DND-41 (cell line): ENCODE results near the gene MUC21.

Source experiments
- ATAC-seq: fragments of 200-7000 bp; cut with Tn5 transposase; 3 replicates; pipeline ENCODE4 v1.9.1; 2021; ENCODE audit warnings: low read depth; ENCODE audit not compliant: insufficient read depth
- DNase-seq: peaks from one replicate; pipeline ENCODE4 v3.0.0-alpha.2; 2020
- H2AFZ ChIP-seq: 2 replicates; pipeline ENCODE4 v1.6.0; 2012; ENCODE audit warnings: low read depth, low read length
- H3K27ac ChIP-seq: 2 replicates; pipeline ENCODE4 v1.5.1; 2012; ENCODE audit warnings: low read length, inconsistent platforms
- H3K27me3 ChIP-seq: fragments of 200-600 bp; sonication (generic); 2 replicates; pipeline ENCODE4 v1.6.0; 2012; ENCODE audit warnings: low read length, mild to moderate bottlenecking, inconsistent platforms; ENCODE audit not compliant: insufficient read depth, poor library complexity
- H3K36me3 ChIP-seq: 2 replicates; pipeline ENCODE4 v1.5.1; 2012; ENCODE audit warnings: low read length, inconsistent platforms; ENCODE audit not compliant: insufficient read depth
- H3K4me1 ChIP-seq: 2 replicates; pipeline ENCODE4 v1.5.1; 2012; ENCODE audit warnings: mild to moderate bottlenecking, low read length; ENCODE audit not compliant: insufficient read depth
- H3K4me2 ChIP-seq: 2 replicates; pipeline ENCODE4 v1.6.0; 2012; ENCODE audit warnings: mild to moderate bottlenecking, moderate library complexity, low read length, inconsistent platforms; ENCODE audit not compliant: insufficient read depth
- H3K4me3 ChIP-seq, 2 experiments: fragments of 200-600 bp in 1 of 2; shearing (Covaris generic) in 1 of 2; 2 replicates each; pipeline ENCODE4 v1.5.1; 2012 to 2016; ENCODE audit warnings: inconsistent platforms in 2 of 2, low read length in 2 of 2, mild to moderate bottlenecking in 2 of 2, low read depth in 1 of 2, moderate library complexity in 1 of 2
- H3K79me2 ChIP-seq: 2 replicates; pipeline ENCODE4 v1.6.0; 2012; ENCODE audit warnings: low read length, inconsistent platforms; ENCODE audit not compliant: insufficient read depth
- H3K9ac ChIP-seq: 2 replicates; pipeline ENCODE4 v1.6.0; 2012; ENCODE audit warnings: low read depth, mild to moderate bottlenecking, inconsistent platforms, low read length, moderate library complexity
- H3K9me3 ChIP-seq: 2 replicates; pipeline ENCODE4 v1.5.1; 2012; ENCODE audit warnings: low read length, moderate library complexity, mild to moderate bottlenecking, inconsistent platforms; ENCODE audit not compliant: insufficient read depth, severe bottlenecking
- H4K20me1 ChIP-seq: 2 replicates; pipeline ENCODE4 v1.6.0; 2012; ENCODE audit warnings: low read length; ENCODE audit not compliant: insufficient read depth
- CTCF ChIP-seq: IDR thresholded peaks from 2 replicates; pipeline ENCODE4 v1.5.1; 2012; ENCODE audit warnings: borderline replicate concordance, low read length, moderate library complexity, mild to moderate bottlenecking; ENCODE audit not compliant: poor library complexity, severe bottlenecking; ENCODE audit errors: extremely low read depth
- EZH2 ChIP-seq: IDR thresholded peaks from 3 replicates; pipeline ENCODE4 v1.6.1; 2012; ENCODE audit warnings: borderline replicate concordance, low read depth, mild to moderate bottlenecking, moderate library complexity, low read length, inconsistent platforms; ENCODE audit not compliant: severe bottlenecking

The MUC21 gene

GRCh38 chr6:30957716-30958115, 25.8 kb upstream of the MUC21 start:
- no peak overlapping the region for H3K4me2 ChIP-seq
- H3K9ac ChIP-seq = no peak overlapping the region
- no peaks in the 10 kb centered on the region for H3K79me2 ChIP-seq
- ATAC-seq = no peak
- H3K9me3 ChIP-seq = no peaks in the 10 kb centered on the region
- no peaks in the 10 kb centered on the region for H3K36me3 ChIP-seq
- H3K4me3 ChIP-seq = no peak overlapping the region
- peaks cover 19% of the 10 kb centered on the region for H3K4me1 ChIP-seq
- no peaks in the 10 kb centered on the region for H4K20me1 ChIP-seq
- peaks cover 53% of the 10 kb centered on the region for H3K27me3 ChIP-seq
- H3K27ac ChIP-seq = no peak overlapping the region
- H2AFZ ChIP-seq = no peak overlapping the region
- DNase-seq = no peak
- TF ChIP-seq CTCF (no peak), EZH2 (no peak)

- Histone ChIP-seq H3K4me2 (no peak overlapping the region), H4K20me1 (no peaks in the 10 kb centered on the region), H3K36me3 (no peaks in the 10 kb centered on the region), H3K4me1 (peaks cover 6% of the 10 kb centered on the region), H3K79me2 (no peaks in the 10 kb centered on the region), H3K9ac (no peak overlapping the region), H3K9me3 (no peaks in the 10 kb centered on the region), H2AFZ (no peak overlapping the region), H3K4me3 (no peak overlapping the region), H3K27ac (no peak overlapping the region), H3K27me3 (peaks cover 33% of the 10 kb centered on the region)
- DNase-seq (no peak), ATAC-seq (no peak)
- TF ChIP-seq CTCF (no peak), EZH2 (no peak)
Measured at GRCh38 chr6:30960907-30961673, 22.4 kb upstream of the MUC21 start.

- peaks cover 18% of the 10 kb centered on the region for H3K27me3 ChIP-seq
- no peak overlapping the region for H2AFZ ChIP-seq
- no peaks in the 10 kb centered on the region for H3K79me2 ChIP-seq
Measured at GRCh38 chr6:30962716-30963115, 20.8 kb upstream of the MUC21 start.

More at GRCh38 chr6:30962716-30963115, 20.8 kb upstream of the MUC21 start:
- no peaks in the 10 kb centered on the region for H4K20me1 ChIP-seq
- no peak overlapping the region for H3K4me2 ChIP-seq
- TF ChIP-seq CTCF (no peak), EZH2 (no peak)
- no peaks in the 10 kb centered on the region for H3K36me3 ChIP-seq
- no peak overlapping the region for H3K27ac ChIP-seq
- H3K4me3 ChIP-seq = no peak overlapping the region
- DNase-seq = no peak
- ATAC-seq = no peak
- H3K9me3 ChIP-seq = no peaks in the 10 kb centered on the region
- no peaks in the 10 kb centered on the region for H3K4me1 ChIP-seq
- no peak overlapping the region for H3K9ac ChIP-seq
